ENCODE data around the gene CCND2. TPM values are rescaled to one million over a fixed set of nuclear protein-coding genes. Genes with fewer than 3 reads are reported as not detected.

The CCND2 gene
- total and polyA plus RNA-seq, 2 of the 4 experiments (the other 2 are of a cell fraction) = 1.1 to 2.3 TPM

GRCh38 chr12:4293299-4293965 lies 19.9 kb downstream of the CCND2 start:
- H2BK20ac ChIP-seq (ENCODE audit: low read depth, low read length) = no peak overlapping the region
- no peaks in the 10 kb centered on the region for H3K79me1 ChIP-seq (ENCODE audit: low read depth in 1 of 2, low read length in 2 of 2)
- H3K4me1 ChIP-seq (ENCODE audit: control insufficient read depth, insufficient read depth, low read length) = no peaks in the 10 kb centered on the region
- no peak overlapping the region for H3K4ac ChIP-seq (ENCODE audit: low read depth, low read length)
- TF ChIP-seq FOS (IDR thresholded peaks at IDR 0.05; ENCODE audit: low read depth, low read length) (no peak), CEBPB (IDR thresholded peaks at IDR 0.05; ENCODE audit: low read depth, low read length) (no peak), MXI1 (IDR thresholded peaks at IDR 0.05; ENCODE audit: borderline replicate concordance, low read depth, low read length) (no peak)
- H2BK5ac ChIP-seq (ENCODE audit: low read depth, low read length, poor library complexity, severe bottlenecking) = no peak overlapping the region
- H2AK9ac ChIP-seq (replicated peaks; ENCODE audit: low read depth, low read length, poor library complexity) = no peak overlapping the region
- H2BK120ac ChIP-seq (ENCODE audit: low read depth, low read length) = no peak overlapping the region
- intact Hi-C loops (cut with micrococcal nuclease) (no loop called here), in situ Hi-C loops (cut with MboI; ENCODE audit: low sequenced_read_pairs) (no loop called here), dilution Hi-C loops (cut with HindIII; ENCODE audit: low sequenced_read_pairs, unreplicated experiment) (no loop called here)
- no peak overlapping the region for H3K14ac ChIP-seq (replicated peaks; ENCODE audit: low read depth, low read length)
- DNase-seq (no peak), ATAC-seq (ENCODE audit: low read depth) (no peak)
- H4K5ac ChIP-seq (ENCODE audit: low read depth, low read length) = no peak overlapping the region
- 100% methylated on average over 3 of the region's 14 CpGs; no CpG with 5 or more reads in 1 of the 2 experiments for WGBS, 2 experiments (ENCODE audit: extremely low coverage in 2 of 2, insufficient read length in 1 of 2)
- no peak overlapping the region for H3K4me2 ChIP-seq (ENCODE audit: low read depth, low read length)
- H2AK5ac ChIP-seq (ENCODE audit: low read depth, low read length) = no peak overlapping the region
- no peak overlapping the region for H2BK15ac ChIP-seq (ENCODE audit: low read depth, low read length)
- ChIA-PET CTCF (no interaction called here), POLR2A (ENCODE audit: unreplicated experiment) (no interaction called here)
- no peak overlapping the region for H3K23ac ChIP-seq (ENCODE audit: low read depth, low read length)
- no peak overlapping the region for H3K56ac ChIP-seq (ENCODE audit: extremely low read depth, insufficient read depth, low read length)
- no peak overlapping the region for H3K4me3 ChIP-seq (ENCODE audit: insufficient read depth, low read depth, low read length)
- BruUV-seq (replicated peaks) = no TSS peak
- H3K18ac ChIP-seq (ENCODE audit: low read depth, low read length) = no peak overlapping the region
- H3K9me3 ChIP-seq (ENCODE audit: control insufficient read depth, insufficient read depth, low read length) = no peaks in the 10 kb centered on the region
- no peaks in the 10 kb centered on the region; the same call in 1 of the 2 replicates for H3K27me3 ChIP-seq (ENCODE audit: control insufficient read depth, insufficient read depth, low read length)
- no peak overlapping the region for H2AFZ ChIP-seq (replicated peaks; ENCODE audit: low read length, poor library complexity)
- no peak overlapping the region for H3K27ac ChIP-seq (ENCODE audit: insufficient read depth, low read length)
- H4K20me1 ChIP-seq (ENCODE audit: insufficient read depth, low read length) = no peaks in the 10 kb centered on the region
- no peak overlapping the region for H3K9ac ChIP-seq (ENCODE audit: low read depth, low read length)
- H4K91ac ChIP-seq (ENCODE audit: insufficient read depth, low read depth, low read length) = no peak overlapping the region
- H3K36me3 ChIP-seq (ENCODE audit: control insufficient read depth, insufficient read depth, low read length) = 0 out of 2 replicates have a peak, but pooled peaks cover 1% of the 10 kb centered on the region
- no peak overlapping the region for H4K8ac ChIP-seq (ENCODE audit: low read depth in 2 of 2, low read length in 2 of 2)
- no peaks in the 10 kb centered on the region for H3K9me1 ChIP-seq (ENCODE audit: insufficient read depth, low read length)

Data from IMR-90 (cell line).